ENCODE results near the gene PDE11A. TPM values are rescaled to one million over a fixed set of nuclear protein-coding genes. Genes with fewer than 3 reads are reported as not detected.

PDE11A gene
- total RNA-seq, 4 donors from 2014 or later = 0.12 TPM; not detected in 3

DNA sequence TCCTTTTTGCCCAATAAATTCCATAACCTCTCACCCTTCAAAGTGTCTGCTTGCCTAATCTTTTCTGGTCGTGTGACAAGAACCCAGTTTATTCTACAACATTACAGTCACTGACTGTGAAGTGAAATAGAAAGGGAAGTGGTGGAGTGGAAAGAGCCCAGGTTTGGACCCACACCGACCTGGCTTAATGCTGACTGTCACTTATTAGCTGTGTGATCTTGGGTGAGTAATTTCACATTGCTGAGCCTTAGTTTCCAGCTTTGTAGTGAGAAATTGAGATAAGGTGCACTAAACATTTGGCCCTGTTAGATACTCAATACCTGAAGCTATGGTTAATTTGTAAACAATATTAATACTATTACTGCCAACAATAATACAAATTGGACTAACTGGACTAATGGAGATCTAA is 388.9 kb downstream of the PDE11A start:
- H3K9me3 ChIP-seq = no peaks in the 10 kb centered on the region
- H3K4me1 ChIP-seq = no peaks in the 10 kb centered on the region
- TF ChIP-seq, protein P1, sequence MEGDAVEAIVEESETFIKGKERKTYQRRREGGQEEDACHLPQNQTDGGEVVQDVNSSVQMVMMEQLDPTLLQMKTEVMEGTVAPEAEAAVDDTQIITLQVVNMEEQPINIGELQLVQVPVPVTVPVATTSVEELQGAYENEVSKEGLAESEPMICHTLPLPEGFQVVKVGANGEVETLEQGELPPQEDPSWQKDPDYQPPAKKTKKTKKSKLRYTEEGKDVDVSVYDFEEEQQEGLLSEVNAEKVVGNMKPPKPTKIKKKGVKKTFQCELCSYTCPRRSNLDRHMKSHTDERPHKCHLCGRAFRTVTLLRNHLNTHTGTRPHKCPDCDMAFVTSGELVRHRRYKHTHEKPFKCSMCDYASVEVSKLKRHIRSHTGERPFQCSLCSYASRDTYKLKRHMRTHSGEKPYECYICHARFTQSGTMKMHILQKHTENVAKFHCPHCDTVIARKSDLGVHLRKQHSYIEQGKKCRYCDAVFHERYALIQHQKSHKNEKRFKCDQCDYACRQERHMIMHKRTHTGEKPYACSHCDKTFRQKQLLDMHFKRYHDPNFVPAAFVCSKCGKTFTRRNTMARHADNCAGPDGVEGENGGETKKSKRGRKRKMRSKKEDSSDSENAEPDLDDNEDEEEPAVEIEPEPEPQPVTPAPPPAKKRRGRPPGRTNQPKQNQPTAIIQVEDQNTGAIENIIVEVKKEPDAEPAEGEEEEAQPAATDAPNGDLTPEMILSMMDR (IDR thresholded peaks at IDR 0.05) = no peak
- no peak for TF ChIP-seq POLR2A (IDR thresholded peaks at IDR 0.05)
- DNase-seq = no peak
- no peaks in the 10 kb centered on the region for H3K36me3 ChIP-seq
- no peak overlapping the region for H3K4me3 ChIP-seq
- H3K27ac ChIP-seq = no peak overlapping the region
- intact Hi-C loops (cut with DNase I) = no loop called here
- 58 to 83% methylated on average over 2 of the region's 2 CpGs for WGBS, 2 donors
- no peaks in the 10 kb centered on the region for H3K27me3 ChIP-seq

DNA sequence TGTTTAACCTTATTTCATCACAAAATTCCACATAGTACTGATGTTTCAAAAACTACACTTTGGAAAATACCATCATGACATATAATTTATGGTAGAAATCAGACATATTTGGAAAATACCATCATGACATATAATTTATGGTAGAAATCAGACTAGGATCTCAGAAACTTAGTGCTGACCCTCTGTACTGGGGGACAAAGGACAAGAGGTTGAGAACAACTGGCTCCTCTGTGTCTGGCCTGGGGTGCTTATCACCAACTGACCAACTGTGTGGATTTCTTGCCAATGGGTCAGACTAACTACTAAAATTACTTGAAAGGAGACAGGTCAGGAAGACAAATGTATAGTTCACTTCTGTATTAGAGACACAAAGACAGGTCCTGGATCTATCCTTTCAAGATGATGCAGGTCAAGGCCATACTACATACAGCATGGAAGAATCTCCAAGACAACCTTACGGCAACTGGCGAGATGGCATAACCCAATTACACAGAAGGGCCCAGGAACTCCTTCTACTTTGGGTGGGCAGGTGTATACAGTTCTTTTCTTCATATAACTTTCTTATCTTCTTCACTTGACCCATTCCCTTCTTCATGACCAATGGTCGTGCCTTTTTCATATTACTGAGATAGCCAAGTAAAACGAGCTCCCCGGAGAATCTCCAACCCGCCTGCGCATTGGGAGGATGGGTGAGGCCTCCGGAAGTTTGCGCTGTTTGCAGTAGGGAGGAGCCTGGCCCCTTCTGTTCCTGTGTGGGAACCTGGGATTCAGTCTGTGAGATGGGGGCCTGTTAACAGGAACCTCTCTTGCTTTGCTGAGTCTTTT is 389.5 kb downstream of the PDE11A start:
- no peaks in the 10 kb centered on the region for H3K36me3 ChIP-seq
- H3K9me3 ChIP-seq = no peaks in the 10 kb centered on the region
- TF ChIP-seq, protein P1 (IDR thresholded peaks at IDR 0.05) = no peak
- no peak for TF ChIP-seq POLR2A (IDR thresholded peaks at IDR 0.05)
- WGBS, 2 donors = 80 to 89% methylated on average over 9 of the region's 9 CpGs
- H3K27me3 ChIP-seq = no peaks in the 10 kb centered on the region
- no peak overlapping the region for H3K4me3 ChIP-seq
- no peak overlapping the region for H3K27ac ChIP-seq
- intact Hi-C loops (cut with DNase I) = no loop called here
- DNase-seq = no peak
- no peaks in the 10 kb centered on the region for H3K4me1 ChIP-seq

GRCh38 chr2:177682006-177682405 is 390.6 kb downstream of the PDE11A start:
- Histone ChIP-seq H3K4me3 (no peak overlapping the region), H3K4me1 (no peaks in the 10 kb centered on the region), H3K27ac (no peak overlapping the region), H3K36me3 (no peaks in the 10 kb centered on the region), H3K9me3 (no peaks in the 10 kb centered on the region), H3K27me3 (peaks cover 0 to 5% (median 0%) of the 10 kb centered on the region in 4 donors)
- TF ChIP-seq, protein P1 (IDR thresholded peaks at IDR 0.05) = no peak
- no peak for TF ChIP-seq POLR2A (IDR thresholded peaks at IDR 0.05)
- intact Hi-C loops (cut with DNase I) = no loop called here
- 94 to 100% methylated on average over 2 of the region's 2 CpGs for WGBS, 2 donors
- no peak for DNase-seq

DNA sequence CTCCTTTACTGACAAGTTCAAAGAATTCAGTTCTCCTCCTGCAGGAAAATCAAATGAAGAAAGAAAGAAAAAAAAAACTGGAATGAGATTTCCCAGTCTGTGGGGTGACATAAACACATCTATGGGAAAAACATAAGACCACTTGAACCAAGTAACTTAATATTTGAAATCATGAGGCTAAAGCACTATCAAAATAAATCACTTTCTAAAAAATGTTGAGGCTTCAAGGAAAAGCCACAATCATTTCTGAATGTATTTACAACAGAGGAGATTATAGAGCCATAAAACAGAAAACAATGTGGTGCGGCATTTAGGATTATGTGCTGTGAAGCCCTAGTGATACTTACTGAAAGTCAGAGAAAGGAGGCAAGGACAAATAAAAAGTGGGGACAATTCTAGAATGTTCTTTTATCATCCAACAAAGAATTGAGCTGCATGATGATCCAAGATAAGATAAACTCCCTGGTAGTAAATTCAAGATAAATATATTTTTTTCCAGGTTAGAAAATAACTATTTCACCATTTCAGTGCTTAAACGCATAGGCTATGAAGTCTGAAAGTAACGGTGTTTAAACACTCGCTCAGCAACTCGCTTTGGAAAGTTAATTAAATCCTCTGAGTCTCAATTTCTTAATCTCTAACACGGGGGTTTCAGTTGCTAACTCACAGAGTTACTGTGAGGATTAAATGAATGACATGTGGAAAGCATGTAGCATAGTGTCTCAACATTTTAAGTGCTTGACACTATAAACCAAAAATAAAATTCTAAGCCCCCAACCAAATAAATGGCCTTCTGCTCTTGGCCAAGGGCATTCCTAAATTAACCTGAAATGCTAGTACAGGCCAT is 391.5 kb downstream of the PDE11A start:
- TF ChIP-seq, protein P1 (IDR thresholded peaks at IDR 0.05) = no peak
- no peak for TF ChIP-seq POLR2A (IDR thresholded peaks at IDR 0.05)
- peaks cover 0 to 14% (median 0%) of the 10 kb centered on the region in 4 donors for H3K27me3 ChIP-seq
- H3K4me3 ChIP-seq = no peak overlapping the region
- no peaks in the 10 kb centered on the region for H3K36me3 ChIP-seq
- no peak for DNase-seq
- intact Hi-C loops (cut with DNase I) = no loop called here
- H3K27ac ChIP-seq = no peak overlapping the region
- WGBS, 2 donors = 78 to 82% methylated on average over 6 of the region's 6 CpGs
- H3K4me1 ChIP-seq = no peaks in the 10 kb centered on the region
- no peaks in the 10 kb centered on the region for H3K9me3 ChIP-seq

All from esophagus squamous epithelium (tissue), 5 donors.